Keratinocyte (primary cell): ENCODE results near the gene SPOCK1. TPM values are rescaled to one million over a fixed set of nuclear protein-coding genes. Genes with fewer than 3 reads are reported as not detected.

Experiments used
- DNase-seq: peaks from one replicate; pipeline ENCODE4 v3.0.0-alpha.2; 2011; ENCODE audit warnings: low read depth, missing footprints, low spot score
- FAIRE-seq: peaks from 2 replicates; lab custom pipeline; 2011; peaks lifted over from hg19 to GRCh38; lab: Jason Lieb, UNC
- H2AFZ ChIP-seq: 2 replicates; pipeline ENCODE4 v1.6.0; 2012; ENCODE audit warnings: low read length, control low read depth, inconsistent platforms; ENCODE audit not compliant: control insufficient read depth
- H3K27ac ChIP-seq: 2 replicates; pipeline ENCODE4 v1.5.1; 2011; ENCODE audit warnings: low read length; ENCODE audit not compliant: control insufficient read depth, insufficient read depth
- H3K27me3 ChIP-seq: 3 replicates; pipeline ENCODE4 v1.6.0; 2011; ENCODE audit warnings: low read length; ENCODE audit not compliant: control insufficient read depth, insufficient read depth; ENCODE audit errors: extremely low read depth
- H3K36me3 ChIP-seq, 2 experiments: 2 replicates in 1 of 2; 3 replicates in 1 of 2; pipeline ENCODE4 v1.5.1; 2011; ENCODE audit warnings: low read length in 2 of 2, mild to moderate bottlenecking in 1 of 2; ENCODE audit not compliant: control insufficient read depth in 2 of 2, insufficient read depth in 2 of 2; ENCODE audit errors: extremely low read depth in 1 of 2
- H3K4me1 ChIP-seq: 3 replicates; pipeline ENCODE4 v1.5.1; 2011; ENCODE audit warnings: low read length; ENCODE audit not compliant: control insufficient read depth, insufficient read depth; ENCODE audit errors: extremely low read depth
- H3K4me2 ChIP-seq: 3 replicates; pipeline ENCODE4 v1.6.0; 2011; ENCODE audit warnings: low read depth, low read length; ENCODE audit not compliant: control insufficient read depth, insufficient read depth; ENCODE audit errors: extremely low read depth
- H3K4me3 ChIP-seq, 3 experiments: fragments of 200-600 bp in 1 of 3; sonication (generic) in 1 of 3; 2 replicates in 2 of 3; 3 replicates in 1 of 3; pipeline ENCODE4 v1.5.1; 2011 to 2016; ENCODE audit warnings: low read length in 3 of 3, mild to moderate bottlenecking in 3 of 3, control low read depth in 2 of 3, inconsistent platforms in 1 of 3, low read depth in 1 of 3, mixed read lengths in 1 of 3, mixed run types in 1 of 3, moderate library complexity in 1 of 3; ENCODE audit not compliant: control insufficient read depth in 2 of 3, insufficient read depth in 2 of 3; ENCODE audit errors: extremely low read depth in 1 of 3
- H3K79me2 ChIP-seq: 2 replicates; pipeline ENCODE4 v1.6.0; 2012; ENCODE audit warnings: low read length; ENCODE audit not compliant: control insufficient read depth, insufficient read depth
- H3K9ac ChIP-seq: 3 replicates; pipeline ENCODE4 v1.6.0; 2011; ENCODE audit warnings: low read length; ENCODE audit not compliant: control insufficient read depth, insufficient read depth; ENCODE audit errors: extremely low read depth
- H3K9me1 ChIP-seq: 3 replicates; pipeline ENCODE4 v1.6.0; 2011; ENCODE audit warnings: low read length; ENCODE audit not compliant: control insufficient read depth, insufficient read depth; ENCODE audit errors: extremely low read depth
- H3K9me3 ChIP-seq: 2 replicates; pipeline ENCODE4 v1.5.1; 2012; ENCODE audit warnings: low read depth, low read length; ENCODE audit not compliant: control insufficient read depth
- H4K20me1 ChIP-seq: 3 replicates; pipeline ENCODE4 v1.6.0; 2011; ENCODE audit warnings: low read length; ENCODE audit not compliant: control insufficient read depth, insufficient read depth; ENCODE audit errors: extremely low read depth
- EZH2 ChIP-seq: IDR thresholded peaks from one replicate; pipeline ENCODE4 v1.6.1; 2012; ENCODE audit warnings: inconsistent platforms, mild to moderate bottlenecking, low read length, moderate library complexity
- dilution Hi-C: fragments of 300-500 bp; cut with MboI; formaldehyde crosslinking; loops from one replicate; pipeline ENCODE4 v1.7.0; 2020; ENCODE audit warnings: low sequenced_read_pairs; ENCODE audit not compliant: extremely low pct_ligation_motif_present
- polyA plus RNA-seq, 5 experiments: library from polyadenylated mRNA; depleted of rRNA in 3 of 5; stranded (reverse) in 3 of 5; stranded (forward) in 1 of 5; unstranded in 1 of 5; fragments of >200 nt; gene quantifications; 1 replicate in 1 of 5; 2 replicates in 3 of 5; 3 replicates in 1 of 5; pipeline versions ENCODE4 v1.2.1 to v1.2.3, GENCODE V29; 2011 to 2012; ENCODE audit warnings: missing spikeins in 2 of 5, low read depth in 1 of 5, low replicate concordance in 1 of 5
- TF ChIP-seq, protein P1 (sequence below), 3 experiments: IDR thresholded peaks in 1 of 3; conservative IDR thresholded peaks in 1 of 3; optimal IDR thresholded peaks in 1 of 3; 2 replicates in 2 of 3; 3 replicates in 1 of 3; pipeline versions ENCODE3 to v1.5.1; 2011; ENCODE audit warnings: low read length in 3 of 3, mild to moderate bottlenecking in 3 of 3, moderate library complexity in 2 of 3, control low read depth in 1 of 3, inconsistent platforms in 1 of 3; ENCODE audit not compliant: insufficient read depth in 2 of 3; ENCODE audit errors: extremely low read depth in 1 of 3

SPOCK1 gene
- polyA plus RNA-seq, 1 donor (not counting 4 experiments of a cell fraction or from before 2014, with no cell fraction given) = 5.5 TPM

DNA sequence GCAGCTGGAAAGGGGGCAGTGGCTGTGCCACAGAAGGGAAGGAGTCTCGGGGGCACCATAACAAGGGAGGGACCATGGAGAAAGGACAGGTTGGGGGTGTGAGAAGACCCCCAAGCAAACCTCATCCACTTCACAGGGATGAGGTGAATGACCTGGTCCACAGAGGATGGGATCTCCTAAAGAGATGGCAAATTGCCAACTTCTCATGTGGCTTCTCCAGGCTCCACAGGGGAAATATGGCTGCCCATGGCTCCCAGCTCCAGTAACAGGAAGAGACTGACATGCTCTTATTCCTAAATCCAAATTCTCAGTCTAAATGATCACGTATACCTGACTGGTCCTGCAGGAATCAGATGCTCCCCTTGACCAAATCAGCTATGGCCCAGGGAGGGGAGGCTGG is 340.4 kb downstream of the SPOCK1 start:
- H3K36me3 ChIP-seq = no peaks in the 10 kb centered on the region
- no peak overlapping the region for H3K27ac ChIP-seq
- H3K27me3 ChIP-seq = no peaks in the 10 kb centered on the region
- H3K79me2 ChIP-seq = no peaks in the 10 kb centered on the region
- H3K9ac ChIP-seq = no peak overlapping the region
- FAIRE-seq (no peak), DNase-seq (no peak)
- H4K20me1 ChIP-seq = no peaks in the 10 kb centered on the region
- no peaks in the 10 kb centered on the region for H3K4me1 ChIP-seq
- H3K4me2 ChIP-seq = no peak overlapping the region
- no peak for TF ChIP-seq EZH2
- TF ChIP-seq, protein P1, sequence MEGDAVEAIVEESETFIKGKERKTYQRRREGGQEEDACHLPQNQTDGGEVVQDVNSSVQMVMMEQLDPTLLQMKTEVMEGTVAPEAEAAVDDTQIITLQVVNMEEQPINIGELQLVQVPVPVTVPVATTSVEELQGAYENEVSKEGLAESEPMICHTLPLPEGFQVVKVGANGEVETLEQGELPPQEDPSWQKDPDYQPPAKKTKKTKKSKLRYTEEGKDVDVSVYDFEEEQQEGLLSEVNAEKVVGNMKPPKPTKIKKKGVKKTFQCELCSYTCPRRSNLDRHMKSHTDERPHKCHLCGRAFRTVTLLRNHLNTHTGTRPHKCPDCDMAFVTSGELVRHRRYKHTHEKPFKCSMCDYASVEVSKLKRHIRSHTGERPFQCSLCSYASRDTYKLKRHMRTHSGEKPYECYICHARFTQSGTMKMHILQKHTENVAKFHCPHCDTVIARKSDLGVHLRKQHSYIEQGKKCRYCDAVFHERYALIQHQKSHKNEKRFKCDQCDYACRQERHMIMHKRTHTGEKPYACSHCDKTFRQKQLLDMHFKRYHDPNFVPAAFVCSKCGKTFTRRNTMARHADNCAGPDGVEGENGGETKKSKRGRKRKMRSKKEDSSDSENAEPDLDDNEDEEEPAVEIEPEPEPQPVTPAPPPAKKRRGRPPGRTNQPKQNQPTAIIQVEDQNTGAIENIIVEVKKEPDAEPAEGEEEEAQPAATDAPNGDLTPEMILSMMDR (optimal IDR thresholded peaks at IDR 0.05 in 1 of 3, IDR thresholded peaks at IDR 0.05 in 1 of 3, conservative IDR thresholded peaks at IDR 0.05 in 1 of 3; ENCODE audit: extremely low read depth in 1 of 3, insufficient read depth in 2 of 3, low read length in 3 of 3) = no peak
- no peaks in the 10 kb centered on the region for H3K9me3 ChIP-seq
- H3K4me3 ChIP-seq = no peak overlapping the region
- dilution Hi-C loops = no loop called here
- H2AFZ ChIP-seq = no peak overlapping the region
- no peaks in the 10 kb centered on the region for H3K9me1 ChIP-seq

DNA sequence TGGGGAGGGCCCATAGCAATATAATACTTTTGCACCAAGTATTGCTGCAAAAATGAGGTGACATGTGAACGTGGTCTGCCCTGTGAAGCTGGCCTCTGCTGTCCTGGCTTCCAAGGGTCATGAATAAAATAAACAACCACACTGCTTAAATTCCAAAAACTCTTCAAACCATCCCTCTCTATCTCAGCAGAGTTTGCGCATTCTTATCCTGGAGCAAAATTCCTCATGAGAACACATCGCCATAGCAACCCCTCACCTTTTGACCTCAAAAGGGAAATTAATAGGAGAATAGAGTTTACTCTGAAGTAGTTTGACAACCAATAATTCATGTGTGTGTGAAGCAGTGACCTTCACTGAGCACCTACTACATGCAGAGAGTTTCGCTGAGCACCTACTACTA is 342.9 kb downstream of the SPOCK1 start:
- H3K27me3 ChIP-seq = no peaks in the 10 kb centered on the region
- H3K9me3 ChIP-seq = no peaks in the 10 kb centered on the region
- no peak overlapping the region for H2AFZ ChIP-seq
- no peak overlapping the region for H3K4me2 ChIP-seq
- dilution Hi-C loops = no loop called here
- no peaks in the 10 kb centered on the region for H3K4me1 ChIP-seq
- no peak overlapping the region for H3K27ac ChIP-seq
- TF ChIP-seq, protein P1 (optimal IDR thresholded peaks at IDR 0.05 in 1 of 3, IDR thresholded peaks at IDR 0.05 in 1 of 3, conservative IDR thresholded peaks at IDR 0.05 in 1 of 3; ENCODE audit: extremely low read depth in 1 of 3, insufficient read depth in 2 of 3, low read length in 3 of 3) = no peak
- no peak for TF ChIP-seq EZH2
- H3K9ac ChIP-seq = no peak overlapping the region
- H3K79me2 ChIP-seq = no peaks in the 10 kb centered on the region
- DNase-seq (no peak), FAIRE-seq (no peak)
- no peaks in the 10 kb centered on the region for H4K20me1 ChIP-seq
- H3K9me1 ChIP-seq = no peaks in the 10 kb centered on the region
- H3K36me3 ChIP-seq = no peaks in the 10 kb centered on the region
- H3K4me3 ChIP-seq = no peak overlapping the region
